H1 (cell line): ENCODE data around the gene ARID5B. TPM values are rescaled to one million over a fixed set of nuclear protein-coding genes. Genes with fewer than 3 reads are reported as not detected.

ENCODE experiments used
- CTCF ChIA-PET: fragments of 300-600 bp; sonication (Branson Sonifier 250); formaldehyde crosslinking; loops from one replicate; lab custom pipeline; 2021; ENCODE audit not compliant: partially characterized antibody; lab: Charles Lee
- POLR2A ChIA-PET: fragments of 300-600 bp; sonication (Branson Sonifier 250); formaldehyde crosslinking; loops from one replicate; lab custom pipeline; 2021; ENCODE audit warnings: inconsistent platforms; ENCODE audit not compliant: partially characterized antibody; lab: Charles Lee
- DNase-seq, 2 experiments: peaks; one replicate each; pipeline versions ENCODE4 v3.0.0 to v3.0.0-alpha.2; 2010 to 2022; ENCODE audit warnings: low spot score in 2 of 2, low read depth in 1 of 2, mixed read lengths in 1 of 2
- FAIRE-seq: peaks from 2 replicates; lab custom pipeline; 2011; peaks lifted over from hg19 to GRCh38; lab: Jason Lieb, UNC
- H2AFZ ChIP-seq: 2 replicates; pipeline ENCODE4 v1.8.1; 2012; ENCODE audit warnings: low read length, inconsistent platforms
- H2AK5ac ChIP-seq: 2 replicates; pipeline ENCODE4 v1.6.1; 2013; ENCODE audit warnings: low read depth, low read length
- H2BK120ac ChIP-seq: replicated peaks from 2 replicates; pipeline ENCODE3; 2013; ENCODE audit warnings: low read depth, low read length, inconsistent platforms
- H2BK12ac ChIP-seq: 2 replicates; pipeline ENCODE4 v1.6.1; 2013; ENCODE audit warnings: low read depth, low read length
- H2BK15ac ChIP-seq: 2 replicates; pipeline ENCODE4 v1.6.1; 2013; ENCODE audit warnings: low read length
- H2BK20ac ChIP-seq: 2 replicates; pipeline ENCODE4 v1.6.1; 2013; ENCODE audit warnings: low read length
- H2BK5ac ChIP-seq: 2 replicates; pipeline ENCODE4 v1.6.1; 2013; ENCODE audit warnings: low read depth, low read length
- H3K14ac ChIP-seq: 2 replicates; pipeline ENCODE4 v1.6.1; 2013; ENCODE audit warnings: inconsistent platforms; ENCODE audit not compliant: insufficient read length
- H3K18ac ChIP-seq: 2 replicates; pipeline ENCODE4 v1.6.1; 2013; ENCODE audit warnings: low read length; ENCODE audit errors: extremely low read depth
- H3K23ac ChIP-seq: 2 replicates; pipeline ENCODE4 v1.6.1; 2013; ENCODE audit warnings: inconsistent platforms; ENCODE audit not compliant: insufficient read length
- H3K23me2 ChIP-seq: 2 replicates; pipeline ENCODE4 v1.6.1; 2013; ENCODE audit warnings: low read depth, low read length
- H3K27ac ChIP-seq: 2 replicates; pipeline ENCODE4 v1.6.1; 2011; ENCODE audit warnings: low read depth, low read length, inconsistent platforms
- H3K27me3 ChIP-seq, 4 experiments: replicated peaks in 1 of 4; 1 replicate in 1 of 4; 2 replicates in 3 of 4; pipeline versions ENCODE4 v1.6.1 to v1.8.1; 2011 to 2013; ENCODE audit warnings: low read length in 3 of 4, mild to moderate bottlenecking in 3 of 4, inconsistent platforms in 2 of 4, mixed read lengths in 2 of 4, moderate library complexity in 1 of 4; ENCODE audit not compliant: control insufficient read depth in 3 of 4, insufficient read depth in 3 of 4; ENCODE audit errors: extremely low read depth in 1 of 4
- H3K36me3 ChIP-seq, 4 experiments: 2 replicates each; pipeline versions ENCODE4 v1.6.1 to v1.8.1; 2011 to 2013; ENCODE audit warnings: mild to moderate bottlenecking in 4 of 4, low read length in 3 of 4, moderate library complexity in 2 of 4, control low read depth in 1 of 4, inconsistent platforms in 1 of 4; ENCODE audit not compliant: insufficient read depth in 4 of 4, control insufficient read depth in 2 of 4
- H3K4ac ChIP-seq: replicated peaks from 2 replicates; pipeline ENCODE3; 2013; ENCODE audit warnings: low read length, low read depth, mixed read lengths, inconsistent platforms; ENCODE audit not compliant: insufficient read length
- H3K4me1 ChIP-seq, 4 experiments: replicated peaks in 1 of 4; 1 replicate in 1 of 4; 2 replicates in 3 of 4; pipeline versions ENCODE4 v1.6.1 to v1.8.1; 2011 to 2013; ENCODE audit warnings: low read length in 3 of 4, inconsistent platforms in 2 of 4, mixed read lengths in 1 of 4; ENCODE audit not compliant: insufficient read depth in 4 of 4, control insufficient read depth in 3 of 4
- H3K4me2 ChIP-seq, 2 experiments: 2 replicates each; pipeline versions ENCODE4 v1.6.1 to v1.8.1; 2011 to 2013; ENCODE audit warnings: low read depth in 2 of 2, low read length in 2 of 2, control low read depth in 1 of 2, inconsistent platforms in 1 of 2, mild to moderate bottlenecking in 1 of 2; ENCODE audit not compliant: insufficient read depth in 1 of 2
- H3K4me3 ChIP-seq, 4 experiments: fragments of 200-600, 300-600 bp in 1 of 4; sonication (generic), shearing (Covaris generic), sonication (Bioruptor Twin) in 1 of 4; 2 replicates each; pipeline versions ENCODE4 v1.5.1 to v1.8.1; 2011 to 2016; ENCODE audit warnings: low read length in 4 of 4, low read depth in 3 of 4, control low read depth in 2 of 4, inconsistent platforms in 2 of 4, mild to moderate bottlenecking in 2 of 4, mixed read lengths in 1 of 4, moderate library complexity in 1 of 4; ENCODE audit not compliant: insufficient read depth in 2 of 4; ENCODE audit errors: extremely low read depth in 1 of 4
- H3K56ac ChIP-seq: replicated peaks from 2 replicates; pipeline ENCODE3; 2013; ENCODE audit warnings: low read depth, mild to moderate bottlenecking, mixed read lengths, low read length, inconsistent platforms; ENCODE audit not compliant: insufficient read length
- H3K79me1 ChIP-seq: 2 replicates; pipeline ENCODE4 v1.6.1; 2013; ENCODE audit warnings: low read depth, low read length, control low read depth
- H3K79me2 ChIP-seq, 2 experiments: 2 replicates each; pipeline versions ENCODE4 v1.6.1 to v1.8.1; 2012 to 2013; ENCODE audit warnings: low read length in 2 of 2, mild to moderate bottlenecking in 2 of 2, inconsistent platforms in 1 of 2; ENCODE audit not compliant: insufficient read depth in 2 of 2, control insufficient read depth in 1 of 2
- H3K9ac ChIP-seq, 4 experiments: replicated peaks in 1 of 4; 1 replicate in 1 of 4; 2 replicates in 3 of 4; pipeline versions ENCODE4 v1.6.1 to v1.8.1; 2011 to 2013; ENCODE audit warnings: low read depth in 3 of 4, low read length in 3 of 4, control low read depth in 2 of 4, mild to moderate bottlenecking in 2 of 4, moderate library complexity in 2 of 4, inconsistent platforms in 1 of 4; ENCODE audit errors: extremely low read depth in 1 of 4
- H3K9me3 ChIP-seq, 2 experiments: 2 replicates each; pipeline versions ENCODE4 v1.6.1 to v1.8.1; 2012 to 2013; ENCODE audit warnings: mild to moderate bottlenecking in 2 of 2, moderate library complexity in 2 of 2, control low read depth in 1 of 2, inconsistent platforms in 1 of 2, low read depth in 1 of 2, low read length in 1 of 2, mixed read lengths in 1 of 2; ENCODE audit not compliant: insufficient read depth in 2 of 2
- H4K20me1 ChIP-seq, 2 experiments: replicated peaks in 1 of 2; 2 replicates each; pipeline versions ENCODE3 to v1.8.1; 2011 to 2013; ENCODE audit warnings: inconsistent platforms in 2 of 2, low read length in 2 of 2, mild to moderate bottlenecking in 1 of 2; ENCODE audit not compliant: insufficient read depth in 2 of 2, control insufficient read depth in 1 of 2
- H4K5ac ChIP-seq: 2 replicates; pipeline ENCODE4 v1.6.1; 2013; ENCODE audit warnings: low read length, low read depth, mixed read lengths, inconsistent platforms; ENCODE audit not compliant: insufficient read length
- H4K8ac ChIP-seq: 2 replicates; pipeline ENCODE4 v1.8.0; 2013; ENCODE audit warnings: mild to moderate bottlenecking, moderate library complexity, low read length, inconsistent platforms; ENCODE audit not compliant: insufficient read depth; ENCODE audit errors: extremely low read depth
- H4K91ac ChIP-seq: replicated peaks from 2 replicates; pipeline ENCODE3; 2013; ENCODE audit warnings: low read length, mixed read lengths, inconsistent platforms; ENCODE audit not compliant: insufficient read length
- CTCF ChIP-seq, 3 experiments: IDR thresholded peaks; 1 replicate in 2 of 3; 2 replicates in 1 of 3; pipeline versions ENCODE4 v1.5.1 to v1.6.1; 2011; ENCODE audit warnings: low read length in 3 of 3, mild to moderate bottlenecking in 3 of 3, inconsistent platforms in 2 of 3, low read depth in 1 of 3, moderate library complexity in 1 of 3; ENCODE audit not compliant: insufficient read depth in 1 of 3; ENCODE audit errors: control extremely low read depth in 1 of 3
- EGR1 ChIP-seq: IDR thresholded peaks from 2 replicates; pipeline ENCODE4 v1.6.1; 2011; ENCODE audit warnings: low read depth, low read length, borderline replicate concordance
- EP300 ChIP-seq, 2 experiments: IDR thresholded peaks; 1 replicate in 1 of 2; 2 replicates in 1 of 2; pipeline ENCODE4 v1.6.1; 2011 to 2012; ENCODE audit warnings: low read depth in 2 of 2, low read length in 2 of 2, mild to moderate bottlenecking in 2 of 2, borderline replicate concordance in 1 of 2, inconsistent platforms in 1 of 2, moderate library complexity in 1 of 2
- HDAC6 ChIP-seq: IDR thresholded peaks from one replicate; pipeline ENCODE4 v1.7.1; 2012; ENCODE audit warnings: low read depth, mild to moderate bottlenecking, inconsistent platforms, low read length, moderate library complexity
- PHF8 ChIP-seq: fragments of 200-600 bp; sonication (generic); conservative IDR thresholded peaks from 2 replicates; pipeline ENCODE4 v1.7.1; 2012; ENCODE audit warnings: low read depth, mild to moderate bottlenecking, inconsistent platforms, low read length, moderate library complexity
- RBBP5 ChIP-seq: IDR thresholded peaks from 2 replicates; pipeline ENCODE4 v1.7.1; 2012; ENCODE audit warnings: low read depth, mild to moderate bottlenecking, inconsistent platforms, low read length, moderate library complexity, borderline replicate concordance
- SP1 ChIP-seq: IDR thresholded peaks from 2 replicates; pipeline ENCODE4 v1.6.1; 2011; ENCODE audit warnings: low read depth, low read length
- SRF ChIP-seq: IDR thresholded peaks from 2 replicates; pipeline ENCODE4 v1.6.1; 2011; ENCODE audit warnings: mild to moderate bottlenecking, low read depth, low read length, moderate library complexity
- TAF7 ChIP-seq: optimal IDR thresholded peaks from 2 replicates; pipeline ENCODE3; 2011; ENCODE audit warnings: low read depth, mild to moderate bottlenecking, inconsistent platforms, low read length, moderate library complexity, borderline replicate concordance
- TEAD4 ChIP-seq: IDR thresholded peaks from 2 replicates; pipeline ENCODE4 v1.6.1; 2012; ENCODE audit warnings: low read depth, low read length, inconsistent platforms, mixed read lengths
- WGBS, 2 experiments: shearing (Covaris generic) in 1 of 2; methylation state at CpG; one replicate each; pipeline versions ENCODE4 v1.1.6 to v1.1.7; 2013 to 2015; ENCODE audit warnings: low lambda C conversion rate in 2 of 2, mixed read lengths in 2 of 2, inconsistent platforms in 1 of 2, low coverage in 1 of 2, missing lambda C conversion rate in 1 of 2; ENCODE audit not compliant: insufficient replicate concordance in 2 of 2, insufficient coverage in 1 of 2, insufficient read length in 1 of 2; ENCODE audit errors: extremely low coverage in 1 of 2, missing lambda C conversion rate in 1 of 2; 5-methylcytosine and 5-hydroxymethylcytosine counted together
- polyA plus RNA-seq, 7 experiments: library from polyadenylated mRNA; depleted of rRNA in 3 of 7; stranded (reverse) in 5 of 7; unstranded in 2 of 7; fragments of >200 nt in 5 of 7; fragments of 200-250 nt in 2 of 7; gene quantifications; 1 replicate in 5 of 7; 2 replicates in 1 of 7; 4 replicates in 1 of 7; pipeline versions ENCODE4 v1.2.1 to v1.2.3, GENCODE V29; 2011 to 2013; ENCODE audit warnings: missing spikeins in 2 of 7, mixed read lengths in 2 of 7
- total RNA-seq: library from RNA; stranded (reverse); fragmentation: NEBNext Ultra II Directional; extraction: Animal tissue kit (Norgen Biotek cat#: 25700); gene quantifications from 2 replicates; pipeline ENCODE4 v1.2.1, GENCODE V29; 2021

The ARID5B gene
- total and polyA plus RNA-seq, 2 of the 8 experiments (the other 6 are each of a cell fraction or from before 2014, with no cell fraction given), result 0.21 to 1.1 TPM

- POLR2A ChIA-PET, result no interaction called here
- no peak overlapping the region for H3K9ac ChIP-seq
- no peak overlapping the region for H4K5ac ChIP-seq
- H2BK20ac ChIP-seq, result no peak overlapping the region
- no peak overlapping the region for H3K14ac ChIP-seq
- H3K27ac ChIP-seq, result no peak overlapping the region
- CTCF ChIA-PET, result interaction anchor here (2.1 to 3.5 kb wide), 2 partner anchors 16 to 33 kb away, joined by 5 to 10 read pairs; no protein-coding TSS in a partner anchor
- no peak overlapping the region for H2BK12ac ChIP-seq
- H3K4me1 ChIP-seq, result 0 out of 7 replicates have a peak, but pooled peaks cover 0 to 3% (median 0%) of the 10 kb centered on the region in 4 experiments
- H4K20me1 ChIP-seq, result no peaks in the 10 kb centered on the region
- H3K23ac ChIP-seq, result no peak overlapping the region
- H2BK120ac ChIP-seq, result no peak overlapping the region
- no peak overlapping the region for H3K4me3 ChIP-seq
- no peaks in the 10 kb centered on the region for H3K27me3 ChIP-seq
- no peak overlapping the region for H3K4me2 ChIP-seq
- DNase-seq (no peak), FAIRE-seq (no peak)
- WGBS, 2 experiments, result 76% methylated on average over 6 of the region's 6 CpGs; no CpG with 5 or more reads in 1 of the 2 experiments
- no peak overlapping the region for H2AFZ ChIP-seq
- H3K56ac ChIP-seq, result no peak overlapping the region
- H3K23me2 ChIP-seq, result no peaks in the 10 kb centered on the region
- H3K4ac ChIP-seq, result no peak overlapping the region
- no peaks in the 10 kb centered on the region for H3K79me2 ChIP-seq
- no peaks in the 10 kb centered on the region for H3K36me3 ChIP-seq
- H4K8ac ChIP-seq, result no peak overlapping the region
- H4K91ac ChIP-seq, result no peak overlapping the region
- no peaks in the 10 kb centered on the region for H3K9me3 ChIP-seq
- H3K79me1 ChIP-seq, result no peaks in the 10 kb centered on the region
- no peak overlapping the region for H3K18ac ChIP-seq
- no peak overlapping the region for H2BK15ac ChIP-seq
- TF ChIP-seq TEAD4 (no peak), CTCF (IDR thresholded peaks at IDR 0.05; ENCODE audit: control extremely low read depth in 1 of 3, insufficient read depth in 1 of 3, low read depth in 1 of 3, low read length in 3 of 3) (no peak), HDAC6 (no peak), TAF7 (no peak), SP1 (no peak), EP300 (IDR thresholded peaks at IDR 0.05; ENCODE audit: borderline replicate concordance in 1 of 2, low read depth in 2 of 2, low read length in 2 of 2) (no peak), SRF (no peak), EGR1 (no peak), PHF8 (no peak), RBBP5 (no peak)
- TF ChIP-seq, all 59 proteins: peak for 0
- H2AK5ac ChIP-seq, result no peak overlapping the region
- H2BK5ac ChIP-seq, result no peak overlapping the region
Measured at GRCh38 chr10:62071846-62072281, 170.4 kb downstream of the ARID5B start.
